ENCODE results near the gene TUT1. TPM values are rescaled to one million over a fixed set of nuclear protein-coding genes. Genes with fewer than 3 reads are reported as not detected.

TUT1 gene
- total RNA-seq, 4 donors from 2014 or later, result 13.7 to 20.0 (median 16.1) TPM

- intact Hi-C loops (cut with DNase I), result no loop called here
- H3K36me3 ChIP-seq, result peaks cover 27 to 33% of the 10 kb centered on the region in 2 donors
- peak overlapping the region in 1 of 3 donors; percentile 47 for H3K4me3 ChIP-seq (replicated peaks in 1 of 3)
- H3K27ac ChIP-seq, result peak overlapping the region in 2 of 3 donors; percentile 94 to 100
- TF ChIP-seq POLR2A (IDR thresholded peaks at IDR 0.05), result no peak
- no peak for TF ChIP-seq CTCF (IDR thresholded peaks at IDR 0.05)
- WGBS, 2 donors, result 71 to 76% methylated on average over 15 to 17 of the region's 17 CpGs
- no peak for DNase-seq
- no peaks in the 10 kb centered on the region for H3K27me3 ChIP-seq
- no peaks in the 10 kb centered on the region for H3K9me3 ChIP-seq
- peaks cover 11 to 29% of the 10 kb centered on the region in 2 donors for H3K4me1 ChIP-seq
Measured at GRCh38 chr11:62575156-62575555, 16.2 kb downstream of the TUT1 start.

DNA sequence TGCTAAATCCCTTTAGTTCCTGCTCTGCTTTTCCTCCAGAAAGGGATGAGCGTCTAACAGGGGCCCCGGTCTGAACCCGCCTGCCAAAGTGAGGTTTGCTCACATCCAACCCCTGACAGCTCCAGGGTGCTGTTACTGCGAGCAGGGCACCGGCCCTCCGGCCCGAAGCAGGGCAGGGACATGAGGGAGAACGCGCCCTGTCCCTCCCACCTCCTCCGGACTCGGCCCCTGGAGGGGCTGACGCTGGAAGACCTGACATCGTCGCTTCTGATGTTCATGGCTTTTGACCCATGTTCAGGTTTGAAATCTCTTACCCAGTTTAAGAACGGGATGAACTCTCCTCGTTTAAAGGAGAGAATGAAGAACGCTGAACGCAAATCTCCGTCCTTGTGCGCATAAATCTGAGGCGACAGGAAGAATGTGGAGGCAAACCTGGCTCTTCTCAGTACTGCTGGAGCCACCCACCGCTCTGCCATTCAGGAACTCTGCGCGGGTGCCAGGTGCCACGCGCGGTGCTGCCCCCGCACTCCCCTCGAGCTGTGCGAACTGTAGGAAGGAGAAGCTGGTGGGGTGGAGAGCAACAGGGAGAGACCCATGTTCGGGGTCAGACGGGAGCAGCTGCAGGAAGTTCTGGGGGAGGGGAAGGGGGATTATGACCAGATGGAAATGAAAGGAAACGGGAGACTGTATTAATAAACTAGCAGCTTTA is 16.8 kb downstream of the TUT1 start:
- Histone ChIP-seq H3K36me3 (peaks cover 31 to 34% of the 10 kb centered on the region in 2 donors), H3K4me1 (peaks cover 11 to 29% of the 10 kb centered on the region in 2 donors), H3K9me3 (no peaks in the 10 kb centered on the region), H3K4me3 (replicated peaks in 1 of 3) (peak overlapping the region; percentile 32 to 73 (median 47)), H3K27me3 (no peaks in the 10 kb centered on the region), H3K27ac (peak overlapping the region; percentile 90 to 100 (median 94))
- DNase-seq, result peak; percentile 38 to 42
- intact Hi-C loops (cut with DNase I), result no loop called here
- 4 to 5% methylated on average over 18 to 31 of the region's 33 CpGs for WGBS, 2 donors
- TF ChIP-seq CTCF (IDR thresholded peaks at IDR 0.05), result no peak
- TF ChIP-seq POLR2A (IDR thresholded peaks at IDR 0.05), result no peak

DNA sequence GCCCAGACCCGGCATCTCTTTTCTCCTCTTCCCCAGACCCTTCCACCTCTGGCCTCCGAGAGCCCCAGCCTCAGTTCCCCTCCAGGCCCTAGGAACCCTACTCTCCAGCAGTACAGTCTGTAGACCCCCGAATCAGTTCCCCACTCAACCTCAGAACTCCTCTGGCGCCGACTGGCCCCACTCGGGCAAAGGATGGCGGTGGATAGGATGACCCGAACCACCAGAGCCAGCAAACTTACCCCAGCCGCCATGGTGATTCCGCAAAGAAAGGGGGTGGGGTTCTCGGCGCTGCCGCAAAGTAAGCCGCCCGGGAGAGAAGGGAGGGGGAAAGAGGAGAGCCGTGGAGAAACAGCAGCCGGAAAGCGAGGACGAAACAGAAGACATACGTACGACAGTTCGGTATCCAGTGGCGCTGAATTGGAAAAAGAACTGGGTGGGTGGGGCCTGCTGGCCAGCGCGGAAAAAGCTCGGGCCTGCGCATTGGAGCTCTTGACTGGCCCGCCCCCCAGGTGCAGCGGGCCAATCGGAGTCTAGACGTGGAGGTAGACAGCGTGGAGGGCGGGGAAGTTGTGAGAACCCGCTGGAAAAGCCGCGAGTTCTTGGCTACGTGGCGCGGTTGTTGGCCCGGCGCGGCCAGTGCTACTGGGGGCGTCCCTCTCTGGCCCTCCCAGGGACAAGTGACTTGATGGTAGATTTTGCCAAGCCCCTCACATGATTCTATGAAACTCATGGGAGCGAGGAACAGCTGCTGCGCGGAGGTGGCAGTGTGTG is 17.5 kb downstream of the TUT1 start, which contains the start of gene EEF1G:
Gene EEF1G, minus strand, starts transcription at position 300 of the 771 bp plus-strand sequence. Its CDS starts 49 bp downstream, at position 251.
- H3K4me1 ChIP-seq, result peaks cover 11 to 29% of the 10 kb centered on the region in 2 donors
- 0 to 1% methylated on average over 34 to 46 of the region's 46 CpGs for WGBS, 2 donors
- peaks cover 38 to 39% of the 10 kb centered on the region in 2 donors for H3K36me3 ChIP-seq
- H3K27ac ChIP-seq, result peak within 1 kb of the TSS; percentile 90 to 100 (median 94)
- H3K9me3 ChIP-seq, result no peaks in the 10 kb centered on the region
- H3K27me3 ChIP-seq, result no peaks in the 10 kb centered on the region
- peak; percentile 99 for DNase-seq
- TF ChIP-seq CTCF (IDR thresholded peaks at IDR 0.05), result no peak
- peak in 1 of 2 donors; percentile 95 for TF ChIP-seq POLR2A (IDR thresholded peaks at IDR 0.05)
- intact Hi-C loops (cut with DNase I), result no loop called here
- H3K4me3 ChIP-seq (replicated peaks in 1 of 3), result peak within 1 kb of the TSS; percentile 56 to 81 (median 73)

DNA sequence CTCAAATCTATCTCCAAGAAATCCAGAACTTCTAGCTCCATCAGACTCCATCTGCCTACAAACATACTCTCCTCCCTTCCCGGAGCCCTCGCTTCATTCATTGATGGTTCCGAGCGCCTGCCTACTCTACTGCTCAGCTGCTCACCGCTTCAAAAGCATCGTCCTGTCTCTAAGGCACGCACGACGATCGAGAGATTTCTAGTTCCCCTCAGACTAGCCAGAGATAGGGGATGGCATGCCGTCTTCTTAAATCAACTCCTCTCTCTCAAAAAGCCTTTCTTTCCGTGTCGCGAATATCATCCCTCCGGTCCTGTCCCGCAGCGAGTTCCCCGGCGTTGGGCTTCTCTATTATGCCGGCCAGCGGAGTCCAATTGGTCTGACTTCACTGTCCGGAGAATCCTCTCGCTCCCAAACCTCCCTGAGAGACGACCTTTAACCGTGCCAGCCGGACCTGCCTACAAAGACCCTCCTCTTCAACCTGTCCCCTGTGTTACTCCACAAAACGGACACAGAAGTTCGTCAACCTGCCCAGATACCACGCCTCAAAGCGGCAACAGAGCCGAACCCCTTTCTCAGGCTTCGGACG is 18.2 kb downstream of the TUT1 start:
- H3K36me3 ChIP-seq, result peaks cover 38 to 39% of the 10 kb centered on the region in 2 donors
- 0 to 2% methylated on average over 33 of the region's 33 CpGs for WGBS, 2 donors
- intact Hi-C loops (cut with DNase I), result no loop called here

More for the DNA sequence above, 18.2 kb downstream of the TUT1 start:
- DNase-seq, result peak in 1 of 2 donors; percentile 12
- no peak for TF ChIP-seq POLR2A (IDR thresholded peaks at IDR 0.05)
- no peak for TF ChIP-seq CTCF (IDR thresholded peaks at IDR 0.05)
- Histone ChIP-seq H3K4me1 (peaks cover 11 to 29% of the 10 kb centered on the region in 2 donors), H3K27me3 (no peaks in the 10 kb centered on the region), H3K4me3 (replicated peaks in 1 of 3) (peak overlapping the region; percentile 56 to 81 (median 64)), H3K27ac (peak overlapping the region; percentile 22 to 89 (median 63)), H3K9me3 (no peaks in the 10 kb centered on the region)

All from thyroid gland (tissue), 4 donors.